Caki2 (cell line): Measurements from ENCODE around the gene IL2. TPM values are rescaled to one million over a fixed set of nuclear protein-coding genes. Genes with fewer than 3 reads are reported as not detected.

Experiments used
- DNase-seq: peaks from one replicate; pipeline ENCODE4 v3.0.0-alpha.2; 2015; ENCODE audit warnings: low read depth
- in situ Hi-C: cut with HindIII; loops from 2 replicates; pipeline ENCODE4 v1.10.0; 2016; ENCODE audit warnings: low sequenced_read_pairs, low pct_unique_long_range_greater_than_20kb, mixed read lengths
- total RNA-seq: library from RNA; depleted of rRNA; stranded (reverse); fragments of >200 nt; shearing (Covaris generic); gene quantifications from 2 replicates; pipeline ENCODE4 v1.2.3, GENCODE V29; 2014; ENCODE audit warnings: low replicate concordance; rRNA removed

IL2 gene
- not detected in 2 replicates for total RNA-seq

- in situ Hi-C loops: no loop called here
- no peak for DNase-seq
These were observed at the start of gene IL2 for GRCh38 chr4:122456231-122457116. Gene IL2 (minus strand): TSS chr4:122456725. CDS start chr4:122456440, 285 bp downstream.

GRCh38 chr4:122503214-122503613 is 46.7 kb upstream of the IL2 start:
- in situ Hi-C loops: no loop called here
- DNase-seq: no peak

GRCh38 chr4:122500852-122501501 is 44.5 kb upstream of the IL2 start:
- DNase-seq: peak; percentile 3
- in situ Hi-C loops: no loop called here

- no peak for DNase-seq
- in situ Hi-C loops: no loop called here
These were observed 32.5 kb upstream of the IL2 start for GRCh38 chr4:122489061-122489460.

GRCh38 chr4:122483481-122483880 is 27.0 kb upstream of the IL2 start:
- no peak for DNase-seq
- in situ Hi-C loops: no loop called here

GRCh38 chr4:122481766-122482405 is 25.4 kb upstream of the IL2 start:
- DNase-seq: no peak
- in situ Hi-C loops: no loop called here

GRCh38 chr4:122480655-122481487 is 24.3 kb upstream of the IL2 start:
- no peak for DNase-seq
- in situ Hi-C loops: no loop called here

GRCh38 chr4:122479935-122480416 is 23.5 kb upstream of the IL2 start:
- in situ Hi-C loops: no loop called here
- DNase-seq: peak; percentile 14

- no peak for DNase-seq
- in situ Hi-C loops: no loop called here
These were observed 20.2 kb upstream of the IL2 start for GRCh38 chr4:122476745-122477144.

GRCh38 chr4:122476126-122476525 is 19.6 kb upstream of the IL2 start:
- DNase-seq: peak; percentile 52
- in situ Hi-C loops: no loop called here

- in situ Hi-C loops: no loop called here
These were observed 18.7 kb upstream of the IL2 start for GRCh38 chr4:122475233-122475632.

GRCh38 chr4:122469457-122469856 is 12.9 kb upstream of the IL2 start:
- in situ Hi-C loops: no loop called here
- DNase-seq: no peak

More at GRCh38 chr4:122475233-122475632, 18.7 kb upstream of the IL2 start:
- DNase-seq: no peak

GRCh38 chr4:122458625-122459024 is 2.1 kb upstream of the IL2 start:
- no peak for DNase-seq
- in situ Hi-C loops: no loop called here

GRCh38 chr4:122453384-122453995 is 3.0 kb downstream of the IL2 start:
- DNase-seq: peak; percentile 48
- in situ Hi-C loops: no loop called here

GRCh38 chr4:122450847-122451246 is 5.7 kb downstream of the IL2 start:
- peak; percentile 32 for DNase-seq
- in situ Hi-C loops: no loop called here

- no peak for DNase-seq
- in situ Hi-C loops: no loop called here
These were observed 22.2 kb downstream of the IL2 start for GRCh38 chr4:122434285-122434684.

GRCh38 chr4:122431351-122431750 is 25.2 kb downstream of the IL2 start:
- in situ Hi-C loops: no loop called here
- DNase-seq: no peak

GRCh38 chr4:122423246-122423645 is 33.3 kb downstream of the IL2 start:
- in situ Hi-C loops: no loop called here
- DNase-seq: no peak
